GM03348 (cell line): ENCODE results near the gene RANBP17.
A peak's percentile ranks its signal among the peaks of the same experiment; 100 is the strongest.
"Not testable (repeated sequence)": the region's sequence is repeated elsewhere in the genome, so short reads cannot be mapped to it uniquely, and the experiment has no call there.

ENCODE experiments used
- DNase-seq: peaks from one replicate; pipeline ENCODE4 v3.0.0; 2012; ENCODE audit warnings: low spot score

Gene RANBP17

GRCh38 chr5:170861917-170862766, at the start of gene RANBP17:
TSS of gene RANBP17 (plus strand) at chr5:170862018.
- peak; percentile 64 for DNase-seq

- no peak for DNase-seq
Observed at GRCh38 chr5:170813231-170813630, 48.6 kb upstream of the RANBP17 start.

- DNase-seq: no peak
Observed at GRCh38 chr5:170817195-170817594, 44.6 kb upstream of the RANBP17 start.

- peak; percentile 48 for DNase-seq
Observed at GRCh38 chr5:170818232-170818631, 43.6 kb upstream of the RANBP17 start.

- DNase-seq: no peak
Observed at GRCh38 chr5:170819824-170820223, 42.0 kb upstream of the RANBP17 start.

- no peak for DNase-seq
Observed at GRCh38 chr5:170821257-170821800, 40.5 kb upstream of the RANBP17 start.

- DNase-seq: no peak
Observed at GRCh38 chr5:170826117-170826516, 35.7 kb upstream of the RANBP17 start.

- no peak for DNase-seq
Observed at GRCh38 chr5:170832241-170832640, 29.6 kb upstream of the RANBP17 start.

GRCh38 chr5:170833981-170834380, 27.8 kb upstream of the RANBP17 start:
- DNase-seq: not testable (repeated sequence)

GRCh38 chr5:170836226-170836625, 25.6 kb upstream of the RANBP17 start:
- DNase-seq: no peak

- no peak for DNase-seq
Observed at GRCh38 chr5:170843870-170844269, 17.9 kb upstream of the RANBP17 start.

GRCh38 chr5:170844651-170845050, 17.2 kb upstream of the RANBP17 start:
- no peak for DNase-seq

GRCh38 chr5:170846416-170846815, 15.4 kb upstream of the RANBP17 start:
- no peak for DNase-seq

GRCh38 chr5:170846846-170847245, 15.0 kb upstream of the RANBP17 start:
- no peak for DNase-seq

- no peak for DNase-seq
Observed at GRCh38 chr5:170848033-170848432, 13.8 kb upstream of the RANBP17 start.

GRCh38 chr5:170849374-170849773, 12.4 kb upstream of the RANBP17 start:
- no peak for DNase-seq

- no peak for DNase-seq
Observed at GRCh38 chr5:170854566-170854965, 7.3 kb upstream of the RANBP17 start.

- no peak for DNase-seq
Observed at GRCh38 chr5:170857066-170857465, 4.8 kb upstream of the RANBP17 start.

GRCh38 chr5:170860415-170860814, 1.4 kb upstream of the RANBP17 start:
- no peak for DNase-seq

GRCh38 chr5:170860818-170861666, 776 bp upstream of the RANBP17 start:
- no peak for DNase-seq

GRCh38 chr5:170861667-170861916, 226 bp upstream of the RANBP17 start:
- DNase-seq: peak; percentile 90

- DNase-seq: no peak
Observed at GRCh38 chr5:170863646-170864045, 1.8 kb downstream of the RANBP17 start.

GRCh38 chr5:170865622-170866021, 3.8 kb downstream of the RANBP17 start:
- no peak for DNase-seq
